HCT116 (cell line): ENCODE data around the gene ERICH3. TPM values are rescaled to one million over a fixed set of nuclear protein-coding genes. Genes with fewer than 3 reads are reported as not detected.

Source experiments
- CBX3 ChIP-seq: IDR thresholded peaks from 2 replicates; pipeline ENCODE4 v1.6.1; 2012; ENCODE audit warnings: low read depth
- total RNA-seq: library from RNA; stranded (reverse); gene quantifications from one replicate; pipeline ENCODE4 v1.2.1, GENCODE V29; 2021; ENCODE audit not compliant: unreplicated experiment

Gene ERICH3
- total RNA-seq, 1 experiment from 2014 or later = not detected

DNA sequence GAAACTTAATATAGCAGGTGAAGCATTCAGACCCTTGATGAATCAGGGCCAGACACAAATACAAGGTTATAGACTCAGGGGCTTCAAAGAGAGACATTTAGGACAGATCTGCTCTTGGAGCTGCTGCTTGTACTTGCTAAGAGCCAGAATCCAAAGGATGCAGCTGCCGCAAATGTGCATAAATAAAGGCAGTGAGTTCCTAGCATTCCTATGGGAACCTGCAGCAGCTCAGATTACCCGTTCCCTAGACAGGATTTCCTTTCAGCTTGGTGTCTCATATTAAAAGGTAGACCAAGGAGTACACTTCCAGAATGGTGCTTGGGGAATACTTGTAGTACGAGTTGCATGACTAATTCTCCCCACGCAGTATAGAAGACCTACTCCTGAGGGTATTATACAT, 151.4 kb downstream of the ERICH3 start (continued):
- TF ChIP-seq CBX3 = no peak

Other genes with a start within 250 kb of the ERICH3 start
- gene LRRC53, start 161.2 kb downstream of the ERICH3 start, total RNA-seq = not detected
- gene CRYZ, start 59.3 kb upstream of the ERICH3 start, total RNA-seq = 28.2 TPM
- 31.8 TPM for gene TYW3, start 59.4 kb upstream of the ERICH3 start, total RNA-seq